HAP-1 (cell line): ENCODE data around the gene PHOSPHO1.

Experiments used
- DNase-seq, 2 experiments: peaks; one replicate each; pipeline ENCODE4 v3.0.0-alpha.2; 2016 to 2020; ENCODE audit warnings: low spot score in 2 of 2
- H3K27me3 ChIP-seq: fragments of 250-450 bp; sonication (Bioruptor Pico); 2 replicates; pipeline ENCODE4 v1.5.1; 2020; ENCODE audit warnings: low read depth, mild to moderate bottlenecking, moderate library complexity
- H3K36me3 ChIP-seq: fragments of 250-450 bp; sonication (Bioruptor Pico); replicated peaks from 2 replicates; pipeline ENCODE4 v1.5.1; 2020; ENCODE audit warnings: mild to moderate bottlenecking
- H3K4me1 ChIP-seq: fragments of 250-450 bp; sonication (Bioruptor Pico); 2 replicates; pipeline ENCODE4 v1.5.1; 2020; ENCODE audit warnings: mild to moderate bottlenecking
- H3K4me3 ChIP-seq: fragments of 250-450 bp; sonication (Bioruptor Pico); 2 replicates; pipeline ENCODE4 v1.5.1; 2020; ENCODE audit warnings: mild to moderate bottlenecking, moderate library complexity
- H3K9me3 ChIP-seq: fragments of 250-450 bp; sonication (Bioruptor Pico); 2 replicates; pipeline ENCODE4 v1.5.1; 2020; ENCODE audit warnings: mild to moderate bottlenecking, moderate library complexity
- in situ Hi-C: fragments of 300-500 bp; cut with MboI; formaldehyde crosslinking; loops from 3 replicates; pipeline ENCODE4 v1.14.3; 2020; ENCODE audit warnings: low sequenced_read_pairs, inconsistent platforms, mixed read lengths

PHOSPHO1 gene

GRCh38 chr17:49258394-49258793, 27.8 kb upstream of the PHOSPHO1 start:
- in situ Hi-C loops, result no loop called here
- Histone ChIP-seq H3K27me3 (no peaks in the 10 kb centered on the region), H3K4me1 (peaks cover 8% of the 10 kb centered on the region; the same call in 1 of the 2 replicates), H3K36me3 (no peaks in the 10 kb centered on the region), H3K4me3 (no peak overlapping the region), H3K9me3 (no peaks in the 10 kb centered on the region)
- no peak for DNase-seq

DNA sequence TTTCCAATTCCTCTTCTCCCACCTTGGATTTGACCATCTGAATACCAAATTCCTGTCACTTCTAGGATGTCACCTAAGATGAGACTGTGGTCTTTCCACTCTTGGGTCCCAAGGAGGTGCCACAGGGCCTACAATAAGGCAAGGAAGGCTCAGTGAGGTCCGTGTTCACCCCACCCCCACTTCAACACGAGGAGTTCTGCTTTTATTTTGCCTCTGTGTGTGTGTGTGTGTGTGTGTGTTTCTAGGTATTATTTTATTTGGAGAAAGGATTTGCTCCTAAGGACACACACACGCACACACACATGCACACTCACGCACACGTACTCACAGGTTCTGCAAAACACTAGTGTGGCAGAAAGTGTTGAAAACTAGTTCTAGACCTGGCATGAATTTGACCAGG, 24.5 kb upstream of the PHOSPHO1 start:
- Histone ChIP-seq H3K9me3 (no peaks in the 10 kb centered on the region), H3K36me3 (no peaks in the 10 kb centered on the region), H3K4me3 (no peak overlapping the region), H3K4me1 (peaks cover 3% of the 10 kb centered on the region; the same call in 1 of the 2 replicates), H3K27me3 (no peaks in the 10 kb centered on the region)
- no peak for DNase-seq
- in situ Hi-C loops, result no loop called here

GRCh38 chr17:49254066-49254465, 23.5 kb upstream of the PHOSPHO1 start:
- Histone ChIP-seq H3K27me3 (no peaks in the 10 kb centered on the region), H3K9me3 (no peaks in the 10 kb centered on the region), H3K36me3 (no peaks in the 10 kb centered on the region), H3K4me3 (no peak overlapping the region), H3K4me1 (no peaks in the 10 kb centered on the region)
- DNase-seq, result no peak
- in situ Hi-C loops, result no loop called here

DNA sequence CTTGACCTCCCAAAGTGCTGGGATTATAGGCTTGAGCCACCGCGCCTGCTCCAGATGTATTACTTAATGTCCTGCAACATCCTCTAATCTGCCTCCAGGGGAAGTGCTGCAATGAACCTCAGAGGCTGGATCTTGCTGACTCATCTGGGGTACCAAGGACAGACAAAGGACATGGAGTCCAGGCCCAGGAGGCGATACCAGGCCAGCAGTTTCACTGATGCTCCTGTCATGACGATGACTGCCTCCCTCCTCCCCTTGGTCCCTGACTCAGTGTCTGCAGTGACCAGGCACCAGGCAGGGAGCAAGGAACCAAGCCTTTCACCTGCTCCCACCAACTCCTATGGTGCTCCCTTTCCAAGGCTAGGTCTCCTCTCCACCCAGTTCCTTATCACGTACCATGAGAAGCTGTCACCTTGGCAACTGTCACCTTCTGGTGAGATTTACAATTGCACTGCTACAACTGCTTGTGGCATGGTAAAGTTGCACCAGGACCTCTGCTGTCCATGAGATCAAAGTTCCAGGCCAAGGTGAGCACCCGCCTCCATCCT, 21.6 kb upstream of the PHOSPHO1 start:
- H3K4me3 ChIP-seq, result no peak overlapping the region
- DNase-seq, result no peak
- no peaks in the 10 kb centered on the region for H3K4me1 ChIP-seq
- H3K9me3 ChIP-seq, result no peaks in the 10 kb centered on the region
- in situ Hi-C loops, result no loop called here
- H3K36me3 ChIP-seq, result no peaks in the 10 kb centered on the region
- H3K27me3 ChIP-seq, result no peaks in the 10 kb centered on the region

- Histone ChIP-seq H3K27me3 (no peaks in the 10 kb centered on the region), H3K36me3 (no peaks in the 10 kb centered on the region), H3K4me1 (no peaks in the 10 kb centered on the region), H3K9me3 (no peaks in the 10 kb centered on the region), H3K4me3 (no peak overlapping the region)
- no peak for DNase-seq
- in situ Hi-C loops, result no loop called here
These were observed 19.4 kb upstream of the PHOSPHO1 start for GRCh38 chr17:49249890-49250522.

GRCh38 chr17:49249292-49249794, 18.8 kb upstream of the PHOSPHO1 start:
- in situ Hi-C loops, result no loop called here
- DNase-seq, result no peak

DNA sequence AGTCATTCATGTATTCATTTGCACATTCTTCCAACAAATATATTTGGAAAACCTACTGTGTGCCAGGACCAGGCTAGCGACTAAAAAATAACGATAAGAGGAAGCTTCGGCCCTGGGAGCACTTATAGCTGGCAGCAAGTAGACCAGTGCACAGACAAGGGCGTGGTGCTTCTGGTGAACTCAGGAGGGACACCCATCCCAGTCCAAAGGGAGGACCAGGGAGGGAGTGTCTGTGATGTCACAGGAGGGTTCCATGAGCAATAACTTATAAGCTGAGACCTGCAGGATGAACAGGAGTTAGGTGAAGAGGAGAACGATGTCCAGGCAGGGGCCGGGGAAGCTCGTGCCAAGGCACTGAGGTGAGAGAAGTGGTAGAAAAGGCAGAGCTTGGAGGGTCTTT, 17.4 kb upstream of the PHOSPHO1 start:
- H3K4me3 ChIP-seq, result no peak overlapping the region
- in situ Hi-C loops, result no loop called here
- no peaks in the 10 kb centered on the region for H3K4me1 ChIP-seq
- H3K36me3 ChIP-seq, result no peaks in the 10 kb centered on the region
- DNase-seq, result no peak
- H3K9me3 ChIP-seq, result no peaks in the 10 kb centered on the region
- H3K27me3 ChIP-seq, result no peaks in the 10 kb centered on the region

More at GRCh38 chr17:49249292-49249794, 18.8 kb upstream of the PHOSPHO1 start:
- Histone ChIP-seq H3K36me3 (no peaks in the 10 kb centered on the region), H3K4me1 (no peaks in the 10 kb centered on the region), H3K27me3 (no peaks in the 10 kb centered on the region), H3K4me3 (no peak overlapping the region), H3K9me3 (no peaks in the 10 kb centered on the region)

DNA sequence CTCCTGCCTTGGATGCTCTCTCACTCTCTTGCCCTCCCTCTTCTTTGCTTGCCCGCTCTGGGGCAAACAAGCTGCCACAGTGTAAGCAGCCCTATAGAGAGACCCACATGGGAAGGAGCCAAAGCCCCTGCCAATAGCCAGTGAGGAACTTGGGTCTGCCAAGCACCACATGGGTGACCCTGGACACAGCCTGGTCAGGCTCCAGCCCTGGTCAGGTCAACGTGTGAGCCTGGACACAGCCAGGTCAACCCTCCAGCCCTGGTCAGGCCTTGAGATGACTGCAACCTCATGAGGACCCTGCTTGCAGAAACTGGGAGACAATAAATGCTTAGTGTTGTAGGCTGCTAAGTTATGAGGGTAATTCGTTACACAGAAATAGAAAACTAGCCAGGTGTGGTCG, 14.3 kb upstream of the PHOSPHO1 start:
- Histone ChIP-seq H3K4me1 (no peaks in the 10 kb centered on the region), H3K4me3 (no peak overlapping the region), H3K27me3 (no peaks in the 10 kb centered on the region), H3K36me3 (no peaks in the 10 kb centered on the region), H3K9me3 (no peaks in the 10 kb centered on the region)
- DNase-seq, result no peak
- in situ Hi-C loops, result loop anchor here (5.0 kb wide), 1 partner anchor 42 kb away; no protein-coding TSS in a partner anchor

DNA sequence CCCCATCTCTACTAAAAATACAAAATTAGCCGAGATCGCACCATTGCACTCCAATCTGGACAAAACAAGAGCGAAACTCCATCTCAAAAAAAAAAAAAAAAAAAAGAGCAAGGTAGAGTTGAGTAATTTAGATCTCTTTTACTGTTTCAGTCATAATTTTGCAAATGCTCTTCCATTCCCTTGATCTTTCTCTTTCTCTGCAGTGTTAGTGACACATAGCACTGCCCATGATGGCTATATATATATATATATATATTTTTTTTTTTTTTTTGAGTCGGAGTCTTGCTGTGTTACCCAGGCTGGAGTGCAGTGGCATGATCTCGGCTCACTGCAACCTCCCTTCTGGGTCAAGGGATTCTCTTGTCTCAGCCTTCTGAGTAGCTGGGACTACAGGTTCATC, 12.2 kb upstream of the PHOSPHO1 start:
- Histone ChIP-seq H3K4me1 (no peaks in the 10 kb centered on the region), H3K4me3 (no peak overlapping the region), H3K9me3 (no peaks in the 10 kb centered on the region), H3K36me3 (no peaks in the 10 kb centered on the region), H3K27me3 (no peaks in the 10 kb centered on the region)
- DNase-seq, result no peak
- in situ Hi-C loops, result loop anchor here (5.0 kb wide), 1 partner anchor 44 kb away; no protein-coding TSS in a partner anchor

- Histone ChIP-seq H3K27me3 (no peaks in the 10 kb centered on the region), H3K4me1 (no peaks in the 10 kb centered on the region), H3K9me3 (no peaks in the 10 kb centered on the region), H3K36me3 (no peaks in the 10 kb centered on the region), H3K4me3 (no peak overlapping the region)
- in situ Hi-C loops, result loop anchor here (5.0 kb wide), 1 partner anchor 45 kb away; no protein-coding TSS in a partner anchor
- DNase-seq, result no peak
These were observed 11.3 kb upstream of the PHOSPHO1 start for GRCh38 chr17:49241692-49242397.

DNA sequence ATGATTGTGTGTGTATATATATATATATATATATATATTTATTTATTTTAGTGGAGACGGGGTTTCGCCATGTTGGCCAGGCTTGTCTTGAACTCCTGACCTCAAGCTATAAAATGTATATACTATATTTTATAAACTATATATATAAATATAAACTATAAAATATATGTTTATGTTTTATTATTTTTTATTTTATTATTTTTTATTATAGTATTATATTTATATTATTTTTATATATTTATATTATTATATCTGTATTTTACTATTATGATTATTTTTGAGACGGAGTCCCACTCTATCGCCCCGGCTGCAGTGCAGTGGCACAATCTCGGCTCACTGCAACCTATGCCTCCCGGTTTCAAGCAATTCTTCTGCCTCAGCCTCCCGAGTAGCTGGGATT, 10.5 kb upstream of the PHOSPHO1 start:
- no peaks in the 10 kb centered on the region for H3K36me3 ChIP-seq
- H3K4me3 ChIP-seq, result no peak overlapping the region
- H3K9me3 ChIP-seq, result no peaks in the 10 kb centered on the region
- H3K4me1 ChIP-seq, result no peaks in the 10 kb centered on the region
- in situ Hi-C loops, result loop anchor here (5.0 kb wide), 1 partner anchor 46 kb away; no protein-coding TSS in a partner anchor
- no peaks in the 10 kb centered on the region for H3K27me3 ChIP-seq
- no peak for DNase-seq

DNA sequence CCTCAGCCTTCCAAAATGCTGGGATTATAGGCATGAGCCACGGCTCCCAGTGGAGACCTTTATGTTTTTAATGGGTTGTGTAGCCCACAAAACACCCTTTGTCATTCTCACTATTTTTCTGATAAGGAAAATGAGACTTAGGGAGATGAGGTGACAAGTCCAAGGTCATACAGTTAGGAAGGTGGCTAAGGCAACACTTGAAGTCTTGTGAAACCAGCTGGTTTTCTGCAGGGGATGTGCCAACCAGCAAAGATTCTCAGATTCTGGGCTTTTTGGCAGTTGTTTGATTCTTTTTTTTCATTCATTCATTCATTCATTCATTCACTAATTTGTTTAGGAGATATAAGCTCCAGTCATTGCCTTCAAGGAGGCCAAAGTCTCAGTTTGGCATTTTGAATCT, 10.0 kb upstream of the PHOSPHO1 start:
- Histone ChIP-seq H3K4me1 (no peaks in the 10 kb centered on the region), H3K27me3 (no peaks in the 10 kb centered on the region), H3K36me3 (no peaks in the 10 kb centered on the region), H3K4me3 (no peak overlapping the region), H3K9me3 (no peaks in the 10 kb centered on the region)
- no peak for DNase-seq
- in situ Hi-C loops, result loop anchor here (5.0 kb wide), 1 partner anchor 47 kb away; no protein-coding TSS in a partner anchor

- H3K36me3 ChIP-seq, result no peaks in the 10 kb centered on the region
- H3K4me3 ChIP-seq, result no peak overlapping the region
- in situ Hi-C loops, result loop anchor here (5.0 kb wide), 1 partner anchor 47 kb away; no protein-coding TSS in a partner anchor
- no peak for DNase-seq
- no peaks in the 10 kb centered on the region for H3K9me3 ChIP-seq
- H3K27me3 ChIP-seq, result no peaks in the 10 kb centered on the region
- H3K4me1 ChIP-seq, result no peaks in the 10 kb centered on the region
These were observed 9.4 kb upstream of the PHOSPHO1 start for GRCh38 chr17:49239963-49240362.

- Histone ChIP-seq H3K27me3 (no peaks in the 10 kb centered on the region), H3K9me3 (no peaks in the 10 kb centered on the region), H3K4me3 (no peak overlapping the region), H3K4me1 (no peaks in the 10 kb centered on the region), H3K36me3 (no peaks in the 10 kb centered on the region)
- no peak for DNase-seq
- in situ Hi-C loops, result no loop called here
These were observed 5.3 kb upstream of the PHOSPHO1 start for GRCh38 chr17:49235896-49236295.
